ENCODE data around the gene ME3. TPM values are rescaled to one million over a fixed set of nuclear protein-coding genes. Genes with fewer than 3 reads are reported as not detected.

Gene ME3
- total RNA-seq, 1 donor from 2014 or later, result 33.4 TPM

DNA sequence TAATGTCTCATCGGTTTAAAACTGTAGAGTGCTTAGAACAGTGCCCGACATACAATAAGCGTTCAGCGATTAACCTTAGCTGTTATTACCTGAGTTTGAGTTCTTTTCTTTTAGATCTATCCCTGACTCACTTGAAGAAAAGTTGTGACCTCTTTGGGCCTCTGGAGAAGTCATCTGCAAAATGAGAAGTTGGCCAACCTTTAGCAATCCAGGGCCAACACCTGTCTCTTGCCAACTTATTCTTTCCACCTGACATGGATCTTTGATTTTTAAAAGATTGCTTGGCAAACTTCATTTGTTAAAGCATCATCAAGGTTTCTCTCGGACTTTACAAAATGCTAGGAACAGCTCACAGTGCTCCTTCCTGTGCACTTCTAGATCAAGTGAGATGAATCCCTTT lies 208.5 kb downstream of the ME3 start:
- intact Hi-C loops (cut with micrococcal nuclease), result loop anchor here (5.0 kb wide), 1 partner anchor 338 kb away; the partner anchor contains the start of gene PRSS23
- Histone ChIP-seq H3K27ac (replicated peaks) (no peak overlapping the region), H3K9me3 (replicated peaks) (no peaks in the 10 kb centered on the region)

GRCh38 chr11:86463120-86463519 lies 209.3 kb downstream of the ME3 start:
- peaks cover 5% of the 10 kb centered on the region for H3K36me3 ChIP-seq
- TF ChIP-seq, protein P1, sequence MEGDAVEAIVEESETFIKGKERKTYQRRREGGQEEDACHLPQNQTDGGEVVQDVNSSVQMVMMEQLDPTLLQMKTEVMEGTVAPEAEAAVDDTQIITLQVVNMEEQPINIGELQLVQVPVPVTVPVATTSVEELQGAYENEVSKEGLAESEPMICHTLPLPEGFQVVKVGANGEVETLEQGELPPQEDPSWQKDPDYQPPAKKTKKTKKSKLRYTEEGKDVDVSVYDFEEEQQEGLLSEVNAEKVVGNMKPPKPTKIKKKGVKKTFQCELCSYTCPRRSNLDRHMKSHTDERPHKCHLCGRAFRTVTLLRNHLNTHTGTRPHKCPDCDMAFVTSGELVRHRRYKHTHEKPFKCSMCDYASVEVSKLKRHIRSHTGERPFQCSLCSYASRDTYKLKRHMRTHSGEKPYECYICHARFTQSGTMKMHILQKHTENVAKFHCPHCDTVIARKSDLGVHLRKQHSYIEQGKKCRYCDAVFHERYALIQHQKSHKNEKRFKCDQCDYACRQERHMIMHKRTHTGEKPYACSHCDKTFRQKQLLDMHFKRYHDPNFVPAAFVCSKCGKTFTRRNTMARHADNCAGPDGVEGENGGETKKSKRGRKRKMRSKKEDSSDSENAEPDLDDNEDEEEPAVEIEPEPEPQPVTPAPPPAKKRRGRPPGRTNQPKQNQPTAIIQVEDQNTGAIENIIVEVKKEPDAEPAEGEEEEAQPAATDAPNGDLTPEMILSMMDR (IDR thresholded peaks at IDR 0.05; ENCODE audit: borderline replicate concordance), result no peak
- DNase-seq, result no peak
- no peaks in the 10 kb centered on the region for H3K9me3 ChIP-seq (replicated peaks)
- no peaks in the 10 kb centered on the region for H3K27me3 ChIP-seq (ENCODE audit: low read depth)
- intact Hi-C loops (cut with micrococcal nuclease), result loop anchor here (5.0 kb wide), 1 partner anchor 339 kb away; the partner anchor contains the start of gene PRSS23
- no peak overlapping the region for H3K4me3 ChIP-seq
- H3K4me1 ChIP-seq, result peaks cover 34% of the 10 kb centered on the region
- no peak overlapping the region for H3K27ac ChIP-seq (replicated peaks)

More for the DNA sequence above, 208.5 kb downstream of the ME3 start:
- H3K36me3 ChIP-seq, result peaks cover 5% of the 10 kb centered on the region
- TF ChIP-seq, protein P1 (IDR thresholded peaks at IDR 0.05; ENCODE audit: borderline replicate concordance), result no peak
- H3K4me1 ChIP-seq, result peaks cover 26% of the 10 kb centered on the region
- H3K27me3 ChIP-seq (ENCODE audit: low read depth), result no peaks in the 10 kb centered on the region
- no peak for DNase-seq
- H3K4me3 ChIP-seq, result no peak overlapping the region

- H3K27ac ChIP-seq (replicated peaks), result no peak overlapping the region
- no peaks in the 10 kb centered on the region for H3K9me3 ChIP-seq (replicated peaks)
- H3K4me3 ChIP-seq, result no peak overlapping the region
- H3K27me3 ChIP-seq (ENCODE audit: low read depth), result no peaks in the 10 kb centered on the region
- intact Hi-C loops (cut with micrococcal nuclease), result loop anchor here (5.0 kb wide), 1 partner anchor 340 kb away; the partner anchor contains the start of gene PRSS23
- TF ChIP-seq, protein P1 (IDR thresholded peaks at IDR 0.05; ENCODE audit: borderline replicate concordance), result no peak
- no peak for DNase-seq
- H3K4me1 ChIP-seq, result peaks cover 46% of the 10 kb centered on the region
- H3K36me3 ChIP-seq, result peaks cover 5% of the 10 kb centered on the region
Measured at GRCh38 chr11:86461892-86462291, 210.5 kb downstream of the ME3 start.

DNA sequence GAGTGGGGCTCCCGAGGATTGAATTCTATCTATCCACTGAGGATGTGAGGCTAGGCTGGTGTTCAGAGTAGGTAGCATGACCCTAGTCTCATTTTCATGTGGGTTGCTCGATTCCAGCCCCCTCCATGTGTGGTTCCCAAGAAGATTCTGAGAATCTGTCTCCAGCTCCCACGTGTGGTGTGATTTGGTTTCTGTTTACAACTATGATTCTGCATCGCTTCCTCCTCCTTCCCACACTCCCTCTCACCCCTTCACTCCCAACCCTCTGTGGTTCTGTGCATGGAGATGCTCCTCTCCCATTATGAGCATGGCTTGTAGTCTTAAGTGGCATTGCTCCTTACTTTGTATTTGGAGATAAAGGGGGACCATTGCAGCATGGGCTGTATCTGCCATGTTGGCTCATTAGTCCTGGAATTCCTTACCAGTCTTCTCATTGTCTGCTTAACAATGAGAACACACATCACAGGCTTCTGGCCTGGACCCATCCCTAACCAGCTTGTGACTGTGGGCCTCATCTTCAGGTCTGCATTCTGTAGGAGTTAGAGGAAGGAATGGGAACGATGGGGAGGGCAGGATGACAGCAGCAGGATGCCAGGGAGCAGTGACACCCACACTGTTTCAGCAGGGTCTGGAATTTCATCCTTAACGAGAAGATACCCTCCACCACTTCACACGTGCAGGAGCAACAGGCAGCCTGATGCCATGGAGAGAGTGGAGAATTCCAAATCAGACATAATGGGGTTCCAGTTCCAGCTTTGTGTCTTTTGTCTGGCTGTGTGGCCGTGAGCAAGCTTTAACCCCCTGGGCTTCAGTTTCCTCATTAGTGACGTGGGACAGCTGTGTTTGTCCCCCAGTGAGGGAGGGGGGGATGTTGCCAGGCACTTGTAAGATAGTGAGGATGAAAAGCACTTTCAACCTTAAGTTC lies 211.7 kb downstream of the ME3 start:
- intact Hi-C loops (cut with micrococcal nuclease), result loop anchor here (5.0 kb wide), 1 partner anchor 342 kb away; the partner anchor contains the start of gene PRSS23
- Histone ChIP-seq H3K27me3 (ENCODE audit: low read depth) (no peaks in the 10 kb centered on the region), H3K9me3 (replicated peaks) (no peaks in the 10 kb centered on the region), H3K4me1 (peaks cover 54% of the 10 kb centered on the region), H3K27ac (replicated peaks) (peak overlapping the region; percentile 32), H3K4me3 (no peak overlapping the region), H3K36me3 (peaks cover 5% of the 10 kb centered on the region)
- no peak for DNase-seq
- TF ChIP-seq, protein P1 (IDR thresholded peaks at IDR 0.05; ENCODE audit: borderline replicate concordance), result no peak

- peak; percentile 45 for DNase-seq
Measured at GRCh38 chr11:86459682-86460460, 212.5 kb downstream of the ME3 start.

More at GRCh38 chr11:86459682-86460460, 212.5 kb downstream of the ME3 start:
- H3K36me3 ChIP-seq, result peaks cover 5% of the 10 kb centered on the region
- peaks cover 54% of the 10 kb centered on the region for H3K4me1 ChIP-seq
- no peaks in the 10 kb centered on the region for H3K27me3 ChIP-seq (ENCODE audit: low read depth)
- TF ChIP-seq, protein P1 (IDR thresholded peaks at IDR 0.05; ENCODE audit: borderline replicate concordance), result no peak
- no peak overlapping the region for H3K4me3 ChIP-seq
- peak overlapping the region; percentile 32 for H3K27ac ChIP-seq (replicated peaks)
- H3K9me3 ChIP-seq (replicated peaks), result no peaks in the 10 kb centered on the region
- intact Hi-C loops (cut with micrococcal nuclease), result loop anchor here (5.0 to 10.0 kb wide), 3 partner anchors 155 to 357 kb away; partner anchors contain the start of gene PRSS23
